ENCODE results near the gene CSH2.
A peak's percentile ranks its signal among the peaks of the same experiment; 100 is the strongest.

Gene CSH2

DNA sequence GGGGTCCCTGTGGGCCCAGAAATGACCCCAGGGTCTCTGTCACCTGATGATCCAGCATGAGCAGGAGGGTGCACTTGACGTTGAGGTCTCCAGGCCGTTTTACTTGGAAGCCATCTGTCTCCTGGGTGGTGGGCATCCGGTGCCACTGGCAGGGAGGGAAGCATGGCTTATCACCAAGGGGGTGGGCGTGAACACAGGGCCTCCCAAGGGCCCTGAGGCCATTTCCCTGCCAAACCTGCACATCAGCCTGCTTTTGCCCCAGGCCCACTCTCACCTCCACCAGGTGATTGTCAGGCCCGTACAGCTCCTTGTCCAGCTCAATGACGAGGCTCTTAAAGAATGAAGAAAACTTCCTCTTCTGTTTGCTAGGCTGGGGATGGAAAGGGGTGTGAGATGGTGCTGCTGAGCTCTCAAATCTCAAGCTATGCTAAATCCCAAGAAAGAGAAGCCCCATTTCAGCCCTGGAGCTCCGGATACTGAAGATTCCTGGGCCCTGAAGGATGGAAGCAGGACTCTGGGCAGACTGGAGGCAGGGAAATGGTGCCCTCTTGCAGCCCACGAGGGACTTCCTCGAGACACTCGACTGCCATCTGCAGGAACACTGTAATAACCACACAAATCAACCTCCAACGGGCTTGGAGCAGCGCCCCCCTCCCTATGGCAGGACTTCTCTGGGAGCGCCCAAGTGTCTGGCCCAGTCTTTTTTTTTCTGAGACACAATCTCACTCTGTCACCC lies 38.9 kb downstream of the CSH2 start:
- peak; percentile 80 for DNase-seq (ENCODE audit: low spot score)

- DNase-seq (ENCODE audit: low spot score): no peak
Measured at GRCh38 chr17:63833741-63834373, 39.6 kb downstream of the CSH2 start.

DNA sequence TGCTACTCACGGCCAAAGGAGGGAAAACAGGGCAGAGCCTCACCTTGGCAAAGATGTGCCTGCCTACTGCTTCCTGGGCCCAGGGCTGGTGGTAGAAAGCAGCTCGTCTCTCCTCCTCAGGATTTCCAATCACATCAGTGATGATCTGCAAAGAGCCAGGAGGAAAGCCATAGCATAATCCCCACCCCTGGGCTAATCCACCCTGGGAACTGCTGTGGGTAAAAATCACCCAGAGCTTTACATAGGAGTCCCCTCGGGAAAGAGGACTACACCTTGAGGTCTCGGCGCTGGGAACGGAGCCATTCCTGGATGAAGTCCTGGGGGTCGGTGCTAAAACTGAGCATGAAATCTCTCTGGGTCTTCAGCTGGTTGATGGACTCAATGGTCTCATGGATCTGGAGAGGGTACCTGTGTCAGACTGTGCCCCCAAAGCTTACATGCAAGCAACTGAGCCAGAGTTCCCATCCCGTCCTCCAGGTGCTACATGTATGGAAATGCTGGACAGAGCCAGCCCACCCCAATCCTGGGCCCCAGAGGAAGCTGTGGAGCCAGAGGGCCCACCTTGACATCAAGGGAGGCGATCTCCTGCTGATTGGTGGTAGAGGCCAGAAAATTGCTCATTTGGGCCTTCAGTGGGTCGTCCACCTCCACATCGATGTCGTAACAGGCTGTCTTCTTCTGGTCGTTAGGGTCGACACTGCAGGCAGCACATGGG lies 40.3 kb downstream of the CSH2 start:
- DNase-seq (ENCODE audit: low spot score): no peak

- no peak for DNase-seq (ENCODE audit: low spot score)
Measured at GRCh38 chr17:63832455-63832854, 41.0 kb downstream of the CSH2 start.

DNA sequence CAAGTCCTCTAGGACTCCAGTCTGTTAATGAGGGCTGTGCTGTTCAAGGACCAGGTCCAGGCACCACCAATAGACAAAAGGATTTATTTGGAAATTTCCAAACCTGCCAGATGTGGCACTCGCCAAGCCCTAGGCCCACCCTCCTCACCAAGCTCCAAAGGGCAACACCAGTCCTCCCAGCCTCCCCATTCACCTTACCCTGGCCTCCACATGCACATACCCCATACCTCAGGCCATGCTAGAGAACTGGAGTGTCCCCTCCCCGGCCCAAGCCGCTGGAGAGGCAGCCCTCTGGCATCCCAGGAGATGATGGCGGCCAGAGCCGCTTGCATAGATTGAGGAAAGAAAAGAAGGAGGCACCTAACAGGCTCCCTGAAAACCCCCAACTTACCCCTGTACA lies 41.5 kb downstream of the CSH2 start:
- no peak for DNase-seq (ENCODE audit: low spot score)

GRCh38 chr17:63831505-63831904 lies 42.0 kb downstream of the CSH2 start:
- no peak for DNase-seq (ENCODE audit: low spot score)

DNA sequence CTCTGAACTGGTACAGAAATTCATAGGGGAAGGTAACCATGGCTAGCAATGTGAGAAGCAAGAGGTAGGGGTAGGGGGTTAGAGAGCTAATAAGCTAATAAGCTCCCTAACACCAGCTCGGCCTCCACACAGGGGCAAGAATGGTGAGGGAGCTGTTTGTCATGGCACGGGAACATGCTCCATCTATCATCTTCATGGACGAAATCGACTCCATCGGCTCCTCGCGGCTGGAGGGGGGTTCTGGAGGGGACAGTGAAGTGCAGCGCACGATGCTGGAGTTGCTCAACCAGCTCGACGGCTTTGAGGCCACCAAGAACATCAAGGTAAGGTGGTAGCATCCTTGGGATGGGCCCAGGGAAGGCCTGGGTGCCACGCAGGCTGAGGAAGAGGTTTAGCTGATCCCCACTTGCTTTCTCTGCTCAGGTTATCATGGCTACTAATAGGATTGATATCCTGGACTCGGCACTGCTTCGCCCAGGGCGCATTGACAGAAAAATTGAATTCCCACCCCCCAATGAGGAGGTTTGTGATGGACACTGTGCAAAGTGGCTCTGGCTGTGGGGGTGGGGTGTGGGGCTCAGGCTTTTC lies 42.5 kb downstream of the CSH2 start:
- no peak for DNase-seq (ENCODE audit: low spot score)

GRCh38 chr17:63830278-63830677 lies 43.2 kb downstream of the CSH2 start:
- DNase-seq (ENCODE audit: low spot score): no peak

GRCh38 chr17:63828936-63829335 lies 44.5 kb downstream of the CSH2 start:
- DNase-seq (ENCODE audit: low spot score): no peak

- DNase-seq (ENCODE audit: low spot score): no peak
Measured at GRCh38 chr17:63827801-63828221, 45.7 kb downstream of the CSH2 start.

GRCh38 chr17:63827002-63827800 lies 46.3 kb downstream of the CSH2 start, which contains the start of the genes FTSJ3 and PSMC5:
FTSJ3 (minus strand) TSS chr17:63827663; CDS start chr17:63826902, 761 bp downstream.
PSMC5 (plus strand) TSS chr17:63827431; CDS start chr17:63827491, 60 bp downstream.
- DNase-seq (ENCODE audit: low spot score): peak; percentile 99

GRCh38 chr17:63826468-63827001 lies 46.9 kb downstream of the CSH2 start:
- DNase-seq (ENCODE audit: low spot score): no peak

GRCh38 chr17:63824362-63824761 lies 49.1 kb downstream of the CSH2 start:
- no peak for DNase-seq (ENCODE audit: low spot score)

DNA sequence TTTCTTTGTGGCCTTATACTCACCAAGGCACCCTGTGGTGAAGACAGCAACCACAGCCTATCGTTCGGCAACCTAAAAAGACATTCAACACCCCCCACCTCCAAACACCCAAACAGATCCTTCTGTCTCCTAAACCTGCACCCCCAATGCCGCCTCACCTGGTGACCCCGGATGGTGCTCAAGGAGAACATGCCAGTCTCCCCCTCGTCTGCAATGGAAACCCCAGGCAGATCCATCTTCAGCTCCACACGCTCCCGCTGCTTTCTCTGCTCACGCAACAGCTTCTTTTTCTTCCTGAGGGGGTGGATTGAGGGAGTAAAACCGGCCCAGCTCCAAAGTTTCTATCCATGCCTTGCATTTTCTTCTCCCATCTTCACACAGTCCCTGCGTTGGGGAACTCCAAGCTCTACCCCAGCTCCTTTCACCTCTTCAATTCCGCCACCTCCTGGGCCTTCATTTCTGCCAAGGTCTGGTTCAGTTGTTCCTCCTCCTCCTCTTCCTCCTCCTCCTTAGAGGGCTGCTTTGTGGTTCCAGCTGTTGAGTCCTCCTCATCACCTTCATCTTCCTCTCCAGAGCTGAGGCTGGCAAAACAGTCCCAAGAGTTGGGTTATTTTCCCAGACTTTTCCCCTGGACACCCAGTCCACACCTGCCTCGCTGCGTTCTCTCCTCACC lies 49.7 kb downstream of the CSH2 start:
- no peak for DNase-seq (ENCODE audit: low spot score)

DNA sequence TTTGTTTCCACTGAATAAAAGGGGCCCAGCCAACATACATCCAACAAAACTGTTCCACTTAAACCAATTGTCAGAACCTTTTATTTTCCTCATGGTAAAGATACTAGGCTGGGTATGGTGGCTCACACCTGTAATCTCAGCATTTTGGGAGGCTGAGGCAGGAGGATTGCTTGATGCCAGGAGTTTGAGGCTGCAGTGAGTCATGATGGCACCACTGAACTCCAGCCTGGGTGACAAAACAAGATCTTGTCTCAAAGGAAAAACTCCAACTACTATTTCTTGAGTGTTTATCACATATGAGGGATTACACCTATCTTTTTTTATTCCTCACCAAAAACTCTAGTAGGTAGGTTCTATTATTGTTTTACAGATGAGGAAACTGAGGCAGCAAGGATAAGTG lies 50.9 kb downstream of the CSH2 start:
- DNase-seq (ENCODE audit: low spot score): no peak
